Measurements from ENCODE around the gene PLA2G5.

Gene PLA2G5

GRCh38 chr1:20076710-20077461 is 6.9 kb downstream of the PLA2G5 start:
- no peak for TF ChIP-seq CTCF (conservative IDR thresholded peaks at IDR 0.05; ENCODE audit: low read depth, low read length)
- Histone ChIP-seq H3K4me1 (ENCODE audit: low read depth, poor library complexity, severe bottlenecking) (no peaks in the 10 kb centered on the region), H3K27me3 (ENCODE audit: insufficient read depth, low read depth) (peaks cover 53% of the 10 kb centered on the region), H3K4me2 (no peak overlapping the region), H3K27ac (no peak overlapping the region), H3K79me2 (ENCODE audit: insufficient read depth, low read depth) (no peaks in the 10 kb centered on the region), H4K20me1 (ENCODE audit: insufficient read depth) (no peaks in the 10 kb centered on the region), H3K36me3 (ENCODE audit: insufficient read depth) (no peaks in the 10 kb centered on the region), H3K9ac (no peak overlapping the region), H2AFZ (ENCODE audit: low read depth) (no peak overlapping the region), H3K4me3 (IDR thresholded peaks at IDR 0.05; ENCODE audit: insufficient read depth, low read depth, low read length) (no peak overlapping the region)

GRCh38 chr1:20078171-20078651 is 8.2 kb downstream of the PLA2G5 start:
- no peaks in the 10 kb centered on the region for H3K4me1 ChIP-seq (ENCODE audit: low read depth, poor library complexity, severe bottlenecking)
- H3K27me3 ChIP-seq (ENCODE audit: insufficient read depth, low read depth), result peaks cover 51% of the 10 kb centered on the region
- no peak overlapping the region for H3K4me3 ChIP-seq (IDR thresholded peaks at IDR 0.05; ENCODE audit: insufficient read depth, low read depth, low read length)
- TF ChIP-seq CTCF (conservative IDR thresholded peaks at IDR 0.05; ENCODE audit: low read depth, low read length), result no peak
- H3K36me3 ChIP-seq (ENCODE audit: insufficient read depth), result no peaks in the 10 kb centered on the region
- no peak overlapping the region for H3K4me2 ChIP-seq
- H2AFZ ChIP-seq (ENCODE audit: low read depth), result no peak overlapping the region
- no peaks in the 10 kb centered on the region for H3K79me2 ChIP-seq (ENCODE audit: insufficient read depth, low read depth)
- H3K9ac ChIP-seq, result no peak overlapping the region
- no peak overlapping the region for H3K27ac ChIP-seq
- H4K20me1 ChIP-seq (ENCODE audit: insufficient read depth), result no peaks in the 10 kb centered on the region

GRCh38 chr1:20078711-20079110 is 8.7 kb downstream of the PLA2G5 start:
- H4K20me1 ChIP-seq (ENCODE audit: insufficient read depth), result no peaks in the 10 kb centered on the region
- no peak overlapping the region for H3K4me3 ChIP-seq (IDR thresholded peaks at IDR 0.05; ENCODE audit: insufficient read depth, low read depth, low read length)
- no peak overlapping the region for H3K4me2 ChIP-seq

GRCh38 chr1:20079661-20080305 is 9.8 kb downstream of the PLA2G5 start:
- Histone ChIP-seq H3K36me3 (ENCODE audit: insufficient read depth) (no peaks in the 10 kb centered on the region), H3K4me3 (IDR thresholded peaks at IDR 0.05; ENCODE audit: insufficient read depth, low read depth, low read length) (no peak overlapping the region), H4K20me1 (ENCODE audit: insufficient read depth) (no peaks in the 10 kb centered on the region), H3K9ac (no peak overlapping the region), H3K27me3 (ENCODE audit: insufficient read depth, low read depth) (peaks cover 40% of the 10 kb centered on the region), H3K79me2 (ENCODE audit: insufficient read depth, low read depth) (no peaks in the 10 kb centered on the region), H3K4me1 (ENCODE audit: low read depth, poor library complexity, severe bottlenecking) (no peaks in the 10 kb centered on the region), H3K27ac (no peak overlapping the region), H2AFZ (ENCODE audit: low read depth) (no peak overlapping the region), H3K4me2 (no peak overlapping the region)
- no peak for TF ChIP-seq CTCF (conservative IDR thresholded peaks at IDR 0.05; ENCODE audit: low read depth, low read length)

More at GRCh38 chr1:20078711-20079110, 8.7 kb downstream of the PLA2G5 start:
- Histone ChIP-seq H3K27me3 (ENCODE audit: insufficient read depth, low read depth) (peaks cover 50% of the 10 kb centered on the region), H3K9ac (no peak overlapping the region), H3K4me1 (ENCODE audit: low read depth, poor library complexity, severe bottlenecking) (no peaks in the 10 kb centered on the region), H2AFZ (ENCODE audit: low read depth) (no peak overlapping the region), H3K79me2 (ENCODE audit: insufficient read depth, low read depth) (no peaks in the 10 kb centered on the region), H3K27ac (no peak overlapping the region), H3K36me3 (ENCODE audit: insufficient read depth) (no peaks in the 10 kb centered on the region)
- TF ChIP-seq CTCF (conservative IDR thresholded peaks at IDR 0.05; ENCODE audit: low read depth, low read length), result no peak

All from KMS-11 (cell line).